Vagina (tissue), 2 donors: ENCODE results near the gene DDIT3. TPM values are rescaled to one million over a fixed set of nuclear protein-coding genes. Genes with fewer than 3 reads are reported as not detected.

Experiments used
- DNase-seq, 2 donors: peaks; one replicate each; pipeline ENCODE4 v3.0.0-alpha.2; 2017; ENCODE audit errors: extremely low spot score in 2 of 2
- H3K27ac ChIP-seq: fragments of 200-600 bp; sonication (generic); one replicate; pipeline ENCODE4 v1.5.1; 2019
- H3K27me3 ChIP-seq: fragments of 200-600 bp; sonication (generic); one replicate; pipeline ENCODE4 v1.5.1; 2019
- H3K36me3 ChIP-seq, 2 donors: fragments of 200-600 bp; sonication (generic); one replicate each; pipeline ENCODE4 v1.5.1; 2017 to 2019
- H3K4me1 ChIP-seq: fragments of 200-600 bp; sonication (generic); one replicate; pipeline ENCODE4 v1.5.1; 2019
- H3K4me3 ChIP-seq, 2 donors: fragments of 200-600 bp; sonication (generic); 1 replicate in 1 of 2; 2 replicates in 1 of 2; pipeline ENCODE4 v1.5.1; 2016 to 2019
- H3K9me3 ChIP-seq: fragments of 200-600 bp; sonication (generic); one replicate; pipeline ENCODE4 v1.5.1; 2019
- POLR2A ChIP-seq, 2 donors: fragments of 450-650 bp; IDR thresholded peaks; one replicate each; pipeline ENCODE4 v1.6.1; 2017; ENCODE audit warnings: antibody characterized with exemption in 2 of 2, mild to moderate bottlenecking in 2 of 2, moderate library complexity in 2 of 2
- POLR2AphosphoS5 ChIP-seq, 2 donors: sonication (generic); formaldehyde crosslinking; IDR thresholded peaks; one replicate each; pipeline ENCODE4 v1.9.0; 2017; ENCODE audit warnings: antibody characterized with exemption in 2 of 2, mild to moderate bottlenecking in 2 of 2, low read depth in 1 of 2; ENCODE audit not compliant: insufficient read depth in 1 of 2
- intact Hi-C: fragments of 100-400 bp; cut with DNase I; formaldehyde crosslinking; loops from one replicate; pipeline ENCODE4 v1.15.1; 2023
- total RNA-seq: library from RNA; depleted of rRNA; stranded (reverse); fragments of >200 nt; gene quantifications from one replicate; pipeline ENCODE4 v1.2.3, GENCODE V29; 2016
- TF ChIP-seq, protein P1 (sequence below), 3 experiments: fragments of 450-650 bp in 2 of 3; fragments of 200-600 bp in 1 of 3; sonication (generic) in 1 of 3; IDR thresholded peaks; one replicate each; pipeline ENCODE4 v1.5.1; 2017 to 2019; ENCODE audit warnings: antibody characterized with exemption in 3 of 3, mild to moderate bottlenecking in 2 of 3, moderate library complexity in 2 of 3

DDIT3 gene
- total RNA-seq, 1 donor from 2014 or later = 25.0 TPM

DNA sequence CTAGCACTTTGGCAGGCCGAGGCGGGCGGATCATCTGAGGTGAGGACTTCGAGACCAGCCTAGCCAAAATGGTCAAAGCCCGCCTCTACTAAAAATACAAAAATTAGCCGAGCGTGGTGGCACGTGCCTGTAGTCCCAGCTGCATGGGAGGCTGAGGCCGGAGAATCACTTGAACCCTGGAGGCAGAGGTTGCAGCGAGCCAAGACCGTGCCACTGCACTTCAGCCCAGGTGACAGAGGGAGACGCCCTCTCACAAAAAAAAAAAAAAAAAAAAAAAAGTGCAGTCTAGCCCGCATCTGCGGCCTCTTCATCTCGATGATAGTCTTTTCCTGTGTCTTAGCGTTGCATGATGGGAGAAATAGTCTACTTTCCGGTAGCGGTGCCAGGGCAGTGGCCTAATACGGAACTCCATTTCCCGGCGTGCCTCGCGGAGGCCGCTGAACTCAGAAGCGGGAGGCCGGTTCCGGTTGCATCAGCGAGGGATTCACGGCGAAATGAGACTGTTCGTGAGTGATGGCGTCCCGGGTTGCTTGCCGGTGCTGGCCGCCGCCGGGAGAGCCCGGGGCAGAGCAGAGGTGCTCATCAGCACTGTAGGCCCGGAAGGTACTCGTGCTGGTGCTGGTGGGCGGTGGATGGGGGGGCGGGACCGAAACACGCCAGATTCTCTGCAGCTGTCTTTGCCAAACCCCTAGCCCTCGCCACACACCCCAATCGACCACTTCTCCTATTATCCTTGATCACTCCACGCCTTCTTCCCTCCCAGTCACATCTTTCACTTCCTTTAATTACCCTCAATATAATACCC lies 32.5 kb downstream of the DDIT3 start, which contains the start of gene MARS1:
MARS1 (plus strand) TSS at position 472 of the 805 bp plus-strand sequence; CDS start at position 495, 23 bp downstream.
- peak in 1 of 2 donors; percentile 92 for DNase-seq
- Histone ChIP-seq H3K27me3 (no peaks in the 10 kb centered on the region), H3K4me3 (peak within 1 kb of the TSS; percentile 92 to 94), H3K9me3 (no peaks in the 10 kb centered on the region), H3K36me3 (peaks cover 0 to 26% of the 10 kb centered on the region in 2 donors), H3K27ac (peak within 1 kb of the TSS; percentile 71), H3K4me1 (peaks cover 18% of the 10 kb centered on the region)
- TF ChIP-seq POLR2AphosphoS5 (IDR thresholded peaks at IDR 0.05; ENCODE audit: insufficient read depth in 1 of 2, low read depth in 1 of 2) (peak; percentile 88 to 100), POLR2A (IDR thresholded peaks at IDR 0.05) (peak in 1 of 2 donors; percentile 26)
- TF ChIP-seq, protein P1, sequence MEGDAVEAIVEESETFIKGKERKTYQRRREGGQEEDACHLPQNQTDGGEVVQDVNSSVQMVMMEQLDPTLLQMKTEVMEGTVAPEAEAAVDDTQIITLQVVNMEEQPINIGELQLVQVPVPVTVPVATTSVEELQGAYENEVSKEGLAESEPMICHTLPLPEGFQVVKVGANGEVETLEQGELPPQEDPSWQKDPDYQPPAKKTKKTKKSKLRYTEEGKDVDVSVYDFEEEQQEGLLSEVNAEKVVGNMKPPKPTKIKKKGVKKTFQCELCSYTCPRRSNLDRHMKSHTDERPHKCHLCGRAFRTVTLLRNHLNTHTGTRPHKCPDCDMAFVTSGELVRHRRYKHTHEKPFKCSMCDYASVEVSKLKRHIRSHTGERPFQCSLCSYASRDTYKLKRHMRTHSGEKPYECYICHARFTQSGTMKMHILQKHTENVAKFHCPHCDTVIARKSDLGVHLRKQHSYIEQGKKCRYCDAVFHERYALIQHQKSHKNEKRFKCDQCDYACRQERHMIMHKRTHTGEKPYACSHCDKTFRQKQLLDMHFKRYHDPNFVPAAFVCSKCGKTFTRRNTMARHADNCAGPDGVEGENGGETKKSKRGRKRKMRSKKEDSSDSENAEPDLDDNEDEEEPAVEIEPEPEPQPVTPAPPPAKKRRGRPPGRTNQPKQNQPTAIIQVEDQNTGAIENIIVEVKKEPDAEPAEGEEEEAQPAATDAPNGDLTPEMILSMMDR (IDR thresholded peaks at IDR 0.05) = peak; percentile 2 to 19 (median 10)
- intact Hi-C loops = no loop called here

DNA sequence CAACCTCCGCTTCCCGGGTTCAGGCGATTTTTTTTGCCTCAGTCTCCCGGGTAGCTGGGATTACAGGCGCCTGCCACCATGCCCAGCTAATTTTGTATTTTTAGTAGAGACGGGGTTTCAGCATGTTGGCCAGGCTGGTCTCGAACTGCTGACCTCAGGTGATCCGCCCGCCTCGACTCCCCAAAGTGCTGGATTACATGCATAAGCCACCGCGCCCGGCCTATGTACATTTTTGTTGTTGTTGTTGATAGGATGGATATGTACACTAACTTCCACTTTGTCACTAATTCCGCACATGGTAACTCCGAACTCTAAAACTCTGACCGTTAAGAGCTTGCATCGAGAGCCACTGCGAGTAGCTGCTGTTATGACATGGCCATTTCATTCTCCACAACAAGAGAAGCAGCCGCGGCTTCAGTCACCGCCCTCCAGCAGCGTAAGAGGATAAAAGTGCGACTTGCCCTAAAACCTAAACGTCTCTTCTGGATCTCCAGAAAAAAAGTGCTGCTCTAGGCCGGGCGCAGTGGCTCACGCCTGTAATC lies 33.2 kb downstream of the DDIT3 start:
- peak overlapping the region; percentile 92 to 94 for H3K4me3 ChIP-seq
- peaks cover 18% of the 10 kb centered on the region for H3K4me1 ChIP-seq
- TF ChIP-seq, protein P1 (IDR thresholded peaks at IDR 0.05) = no peak
- no peak for TF ChIP-seq POLR2A (IDR thresholded peaks at IDR 0.05)
- TF ChIP-seq POLR2AphosphoS5 (IDR thresholded peaks at IDR 0.05; ENCODE audit: insufficient read depth in 1 of 2, low read depth in 1 of 2) = no peak
- H3K27me3 ChIP-seq = no peaks in the 10 kb centered on the region
- no peak overlapping the region for H3K27ac ChIP-seq
- peaks cover 0 to 26% of the 10 kb centered on the region in 2 donors for H3K36me3 ChIP-seq
- no peaks in the 10 kb centered on the region for H3K9me3 ChIP-seq
- DNase-seq = no peak
- intact Hi-C loops = no loop called here

DNA sequence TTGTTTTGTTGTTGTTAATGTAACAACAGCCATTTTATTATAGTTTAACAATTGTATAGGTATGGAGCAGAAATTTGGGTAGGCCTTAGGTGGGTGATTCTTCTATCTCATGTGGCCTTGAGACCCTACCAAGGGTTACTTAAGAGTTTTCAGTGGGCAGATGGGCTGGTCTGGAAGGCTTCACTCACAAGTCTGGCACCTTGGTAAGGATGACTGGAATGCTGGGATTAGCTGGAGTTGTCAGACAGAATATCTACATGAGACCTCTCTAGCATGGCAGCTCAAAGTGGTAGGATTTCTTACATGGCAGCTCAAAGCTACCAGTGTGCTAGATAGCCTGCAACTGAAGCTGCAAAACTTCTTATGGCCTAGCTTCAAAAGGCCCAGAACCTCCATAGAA lies 34.6 kb downstream of the DDIT3 start:
- H3K27ac ChIP-seq = no peak overlapping the region
- peaks cover 18% of the 10 kb centered on the region for H3K4me1 ChIP-seq
- no peak for DNase-seq
- H3K4me3 ChIP-seq = no peak overlapping the region
- no peaks in the 10 kb centered on the region for H3K9me3 ChIP-seq
- H3K36me3 ChIP-seq = peaks cover 0 to 12% of the 10 kb centered on the region in 2 donors
- no peak for TF ChIP-seq POLR2AphosphoS5 (IDR thresholded peaks at IDR 0.05; ENCODE audit: insufficient read depth in 1 of 2, low read depth in 1 of 2)
- TF ChIP-seq, protein P1 (IDR thresholded peaks at IDR 0.05) = no peak
- TF ChIP-seq POLR2A (IDR thresholded peaks at IDR 0.05) = no peak
- intact Hi-C loops = no loop called here
- no peaks in the 10 kb centered on the region for H3K27me3 ChIP-seq

DNA sequence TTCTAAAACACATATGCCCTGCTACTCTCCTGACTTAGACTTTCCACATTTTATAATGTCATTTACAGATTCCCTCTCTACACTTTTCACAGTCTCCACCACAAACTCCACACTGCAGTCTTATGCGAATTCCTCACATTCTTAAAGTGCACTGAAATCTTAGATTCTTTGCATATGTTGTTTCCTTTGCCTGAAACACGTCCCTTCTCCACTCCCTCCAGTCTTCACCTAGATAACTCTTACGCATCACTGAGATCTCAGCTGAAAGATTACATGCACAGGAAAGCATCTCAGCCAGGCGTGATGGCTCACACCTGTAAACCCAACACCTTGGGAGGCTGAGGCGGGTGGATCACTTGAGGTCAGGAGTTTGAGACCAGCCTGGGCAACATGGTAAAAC lies 36.8 kb downstream of the DDIT3 start:
- intact Hi-C loops = no loop called here
- H3K36me3 ChIP-seq = no peaks in the 10 kb centered on the region
- H3K27me3 ChIP-seq = no peaks in the 10 kb centered on the region
- H3K4me3 ChIP-seq = no peak overlapping the region
- H3K4me1 ChIP-seq = peaks cover 7% of the 10 kb centered on the region
- no peaks in the 10 kb centered on the region for H3K9me3 ChIP-seq
- no peak for DNase-seq
- H3K27ac ChIP-seq = no peak overlapping the region
- TF ChIP-seq POLR2A (IDR thresholded peaks at IDR 0.05) (no peak), POLR2AphosphoS5 (IDR thresholded peaks at IDR 0.05; ENCODE audit: insufficient read depth in 1 of 2, low read depth in 1 of 2) (no peak)
- TF ChIP-seq, protein P1 (IDR thresholded peaks at IDR 0.05) = no peak

DNA sequence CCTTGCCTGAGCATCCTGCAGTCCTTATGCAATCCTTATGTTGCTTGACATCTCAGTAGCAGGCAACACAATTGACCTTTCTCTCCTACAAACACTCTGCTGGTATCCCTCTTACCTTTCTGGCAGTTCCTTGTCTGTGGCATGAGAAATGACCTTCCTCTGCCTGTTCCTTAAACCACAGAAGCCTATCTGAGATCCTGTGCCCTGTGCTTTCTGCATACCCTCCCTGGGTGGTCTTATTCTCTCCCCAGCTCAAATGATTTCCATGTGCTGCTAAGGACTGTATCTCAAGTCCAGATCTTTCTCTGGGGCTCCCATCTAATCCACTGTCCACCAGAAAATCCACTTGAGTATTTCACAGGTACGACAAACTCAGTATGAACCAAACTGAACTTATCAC lies 38.6 kb downstream of the DDIT3 start:
- no peak overlapping the region for H3K27ac ChIP-seq
- no peaks in the 10 kb centered on the region for H3K9me3 ChIP-seq
- H3K4me1 ChIP-seq = no peaks in the 10 kb centered on the region
- intact Hi-C loops = no loop called here
- H3K27me3 ChIP-seq = no peaks in the 10 kb centered on the region
- no peak for DNase-seq
- no peak overlapping the region for H3K4me3 ChIP-seq
- no peaks in the 10 kb centered on the region for H3K36me3 ChIP-seq
- TF ChIP-seq, protein P1 (IDR thresholded peaks at IDR 0.05) = no peak
- TF ChIP-seq POLR2AphosphoS5 (IDR thresholded peaks at IDR 0.05; ENCODE audit: insufficient read depth in 1 of 2, low read depth in 1 of 2) (no peak), POLR2A (IDR thresholded peaks at IDR 0.05) (no peak)
